ENCODE measurements around the gene PRORP. TPM values are rescaled to one million over a fixed set of nuclear protein-coding genes. Genes with fewer than 3 reads are reported as not detected.

Gene PRORP
- total and polyA plus RNA-seq, 2 experiments from 2014 or later: 28.8 to 50.4 TPM

- no peak for TF ChIP-seq REST (IDR thresholded peaks at IDR 0.05; ENCODE audit: unreplicated experiment)
- no peak for TF ChIP-seq EZH2 (IDR thresholded peaks at IDR 0.05; ENCODE audit: low read depth, unreplicated experiment)
- TF ChIP-seq CTCF (conservative IDR thresholded peaks at IDR 0.05; ENCODE audit: low read depth in 2 of 2): no peak
Observed at GRCh38 chr14:35155962-35156361, 33.6 kb downstream of the PRORP start (continued).

- Histone ChIP-seq H3K4me3 (no peak overlapping the region), H3K27ac (ENCODE audit: low read depth) (no peak overlapping the region), H3K9me2 (ENCODE audit: insufficient read depth) (no peaks in the 10 kb centered on the region), H3K4me1 (ENCODE audit: insufficient read depth) (0 out of 2 replicates have a peak, but pooled peaks cover 9% of the 10 kb centered on the region), H3K36me3 (ENCODE audit: insufficient read depth) (no peaks in the 10 kb centered on the region), H4K20me1 (replicated peaks; ENCODE audit: insufficient read depth) (no peaks in the 10 kb centered on the region), H3F3A (replicated peaks; ENCODE audit: low read depth) (no peaks in the 10 kb centered on the region), H3K27me3 (ENCODE audit: insufficient read depth) (no peaks in the 10 kb centered on the region), H3K4me2 (no peak overlapping the region), H2AFZ (no peak overlapping the region), H3K79me2 (replicated peaks; ENCODE audit: insufficient read depth) (no peaks in the 10 kb centered on the region)
- H3K36me3 Mint-ChIP-seq (ENCODE audit: low read depth): peaks cover under 1% of the 10 kb centered on the region; the same call in 2 of the 3 replicates
- H3K9me3 Mint-ChIP-seq: 0 out of 3 replicates have a peak, but pooled peaks cover under 1% of the 10 kb centered on the region
- DNase-seq (ENCODE audit: low spot score): no peak
- no peak for ATAC-seq
- no peak overlapping the region for H3K4me3 Mint-ChIP-seq
- no peak for TF ChIP-seq STAT1 (IDR thresholded peaks at IDR 0.05; ENCODE audit: unreplicated experiment)
- no peak for TF ChIP-seq ZNF462 (CRISPR knock-in tag; IDR thresholded peaks at IDR 0.05)
- H3K4me1 Mint-ChIP-seq: peaks cover 20% of the 10 kb centered on the region
- no peak overlapping the region for H3K27ac Mint-ChIP-seq
- no peaks in the 10 kb centered on the region for H3K27me3 Mint-ChIP-seq (ENCODE audit: insufficient read depth, low read depth, poor library complexity)
Observed at GRCh38 chr14:35158491-35158890, 36.1 kb downstream of the PRORP start.
